H1 (cell line): ENCODE measurements around the gene C1orf74. TPM values are rescaled to one million over a fixed set of nuclear protein-coding genes. Genes with fewer than 3 reads are reported as not detected.

Source experiments
- polyA plus RNA-seq, 7 experiments: library from polyadenylated mRNA; depleted of rRNA in 3 of 7; stranded (reverse) in 5 of 7; unstranded in 2 of 7; fragments of >200 nt in 5 of 7; fragments of 200-250 nt in 2 of 7; gene quantifications; 1 replicate in 5 of 7; 2 replicates in 1 of 7; 4 replicates in 1 of 7; pipeline versions ENCODE4 v1.2.1 to v1.2.3, GENCODE V29; 2011 to 2013; ENCODE audit warnings: missing spikeins in 2 of 7, mixed read lengths in 2 of 7
- total RNA-seq: library from RNA; stranded (reverse); fragmentation: NEBNext Ultra II Directional; extraction: Animal tissue kit (Norgen Biotek cat#: 25700); gene quantifications from 2 replicates; pipeline ENCODE4 v1.2.1, GENCODE V29; 2021

The C1orf74 gene
- total and polyA plus RNA-seq, 2 of the 8 experiments (the other 6 are each of a cell fraction or from before 2014, with no cell fraction given) = 3.1 to 3.9 TPM

Other genes with a start within 250 kb of the C1orf74 start
- 0.38 and 1.0 TPM in 2 replicates for gene CAMK1G, start 200.8 kb downstream of the C1orf74 start, total RNA-seq
- gene CAMK1G, start 200.8 kb downstream of the C1orf74 start, polyA plus RNA-seq (2011; rRNA removed) = 1.00 and 1.3 TPM in 2 replicates
- gene LAMB3, start 132.1 kb downstream of the C1orf74 start, total RNA-seq = 0.50 and 0.67 TPM in 2 replicates
- 0.45 and 0.52 TPM in 2 replicates for gene LAMB3, start 132.1 kb downstream of the C1orf74 start, polyA plus RNA-seq (2011; rRNA removed)
- gene G0S2, start 109.1 kb downstream of the C1orf74 start, total RNA-seq = 1.0 and 1.7 TPM in 2 replicates
- gene G0S2, start 109.1 kb downstream of the C1orf74 start, polyA plus RNA-seq (2011; rRNA removed) = 1.7 and 3.9 TPM in 2 replicates
- not detected in 2 replicates for gene HSD11B1, start 79.7 kb downstream of the C1orf74 start, total RNA-seq
- gene HSD11B1, start 79.7 kb downstream of the C1orf74 start, polyA plus RNA-seq (2011; rRNA removed) = not detected in 2 replicates
- not detected in 2 replicates for gene TRAF3IP3, start 28.5 kb downstream of the C1orf74 start, total RNA-seq
- not detected in 2 replicates for gene TRAF3IP3, start 28.5 kb downstream of the C1orf74 start, polyA plus RNA-seq (2011; rRNA removed)
- gene IRF6, start 21.6 kb upstream of the C1orf74 start, total RNA-seq = 13.3 and 13.4 TPM in 2 replicates
- gene IRF6, start 21.6 kb upstream of the C1orf74 start, polyA plus RNA-seq (2011; rRNA removed) = 8.1 and 9.6 TPM in 2 replicates
- gene UTP25, start 43.4 kb upstream of the C1orf74 start, total RNA-seq = 7.6 and 7.7 TPM in 2 replicates
- gene UTP25, start 43.4 kb upstream of the C1orf74 start, polyA plus RNA-seq (2011; rRNA removed) = 2.7 and 4.0 TPM in 2 replicates
- 16.7 and 18.4 TPM in 2 replicates for gene SYT14, start 153.7 kb upstream of the C1orf74 start, total RNA-seq
- 1.4 and 2.3 TPM in 2 replicates for gene SYT14, start 153.7 kb upstream of the C1orf74 start, polyA plus RNA-seq (2011; rRNA removed)